Prostate gland (tissue), 2 donors: ENCODE data around the gene DNAJC17.

Experiments
- POLR2A ChIP-seq: fragments of 450-650 bp; IDR thresholded peaks from one replicate; pipeline ENCODE4 v1.6.1; 2016; ENCODE audit warnings: antibody characterized with exemption, mild to moderate bottlenecking
- TF ChIP-seq, protein P1 (sequence below), 4 experiments: fragments of 200-600 bp in 2 of 4; fragments of 450-650 bp in 2 of 4; sonication (generic) in 2 of 4; IDR thresholded peaks; 1 replicate in 3 of 4; 2 replicates in 1 of 4; pipeline ENCODE4 v1.5.1; 2016 to 2019; ENCODE audit warnings: antibody characterized with exemption in 4 of 4, mild to moderate bottlenecking in 2 of 4, moderate library complexity in 2 of 4

DNA sequence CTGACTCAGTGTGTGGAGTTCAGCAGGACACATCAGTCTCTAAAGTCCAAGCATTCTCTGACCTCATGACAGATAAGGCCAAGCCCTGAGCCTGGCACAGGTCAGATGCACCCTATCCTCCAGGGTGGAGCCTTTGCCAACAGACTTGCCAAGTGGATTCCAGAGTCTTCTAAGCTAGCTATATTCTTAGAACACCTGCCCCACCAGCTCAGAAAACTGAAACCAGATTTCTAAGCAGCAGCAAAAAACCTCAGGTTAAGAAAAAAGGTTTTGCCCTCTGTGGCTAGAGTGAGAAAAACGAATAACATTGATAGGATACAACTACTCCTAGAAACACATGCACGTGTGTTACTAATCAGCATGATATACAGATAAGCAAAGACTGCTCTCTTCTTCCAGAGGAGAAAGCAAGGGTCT, 63.8 kb downstream of the DNAJC17 start:
- TF ChIP-seq, protein P1, sequence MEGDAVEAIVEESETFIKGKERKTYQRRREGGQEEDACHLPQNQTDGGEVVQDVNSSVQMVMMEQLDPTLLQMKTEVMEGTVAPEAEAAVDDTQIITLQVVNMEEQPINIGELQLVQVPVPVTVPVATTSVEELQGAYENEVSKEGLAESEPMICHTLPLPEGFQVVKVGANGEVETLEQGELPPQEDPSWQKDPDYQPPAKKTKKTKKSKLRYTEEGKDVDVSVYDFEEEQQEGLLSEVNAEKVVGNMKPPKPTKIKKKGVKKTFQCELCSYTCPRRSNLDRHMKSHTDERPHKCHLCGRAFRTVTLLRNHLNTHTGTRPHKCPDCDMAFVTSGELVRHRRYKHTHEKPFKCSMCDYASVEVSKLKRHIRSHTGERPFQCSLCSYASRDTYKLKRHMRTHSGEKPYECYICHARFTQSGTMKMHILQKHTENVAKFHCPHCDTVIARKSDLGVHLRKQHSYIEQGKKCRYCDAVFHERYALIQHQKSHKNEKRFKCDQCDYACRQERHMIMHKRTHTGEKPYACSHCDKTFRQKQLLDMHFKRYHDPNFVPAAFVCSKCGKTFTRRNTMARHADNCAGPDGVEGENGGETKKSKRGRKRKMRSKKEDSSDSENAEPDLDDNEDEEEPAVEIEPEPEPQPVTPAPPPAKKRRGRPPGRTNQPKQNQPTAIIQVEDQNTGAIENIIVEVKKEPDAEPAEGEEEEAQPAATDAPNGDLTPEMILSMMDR (IDR thresholded peaks at IDR 0.05), result no peak
- no peak for TF ChIP-seq POLR2A
